HG03097 (cell line): ENCODE results near the gene AIMP1.
"Not testable (repeated sequence)": the region's sequence is repeated elsewhere in the genome, so short reads cannot be mapped to it uniquely, and the experiment has no call there.

Source experiments
- ATAC-seq: cut with Tn5 transposase; IDR thresholded peaks from one replicate; pipeline ENCODE4 v1.9.1; 2021; ENCODE audit not compliant: unreplicated experiment, low FRiP score

The AIMP1 gene

GRCh38 chr4:106306561-106306960 lies 9.8 kb upstream of the AIMP1 start:
- ATAC-seq, result no peak

- ATAC-seq, result no peak
Observed at GRCh38 chr4:106312377-106312776, 4.0 kb upstream of the AIMP1 start.

DNA sequence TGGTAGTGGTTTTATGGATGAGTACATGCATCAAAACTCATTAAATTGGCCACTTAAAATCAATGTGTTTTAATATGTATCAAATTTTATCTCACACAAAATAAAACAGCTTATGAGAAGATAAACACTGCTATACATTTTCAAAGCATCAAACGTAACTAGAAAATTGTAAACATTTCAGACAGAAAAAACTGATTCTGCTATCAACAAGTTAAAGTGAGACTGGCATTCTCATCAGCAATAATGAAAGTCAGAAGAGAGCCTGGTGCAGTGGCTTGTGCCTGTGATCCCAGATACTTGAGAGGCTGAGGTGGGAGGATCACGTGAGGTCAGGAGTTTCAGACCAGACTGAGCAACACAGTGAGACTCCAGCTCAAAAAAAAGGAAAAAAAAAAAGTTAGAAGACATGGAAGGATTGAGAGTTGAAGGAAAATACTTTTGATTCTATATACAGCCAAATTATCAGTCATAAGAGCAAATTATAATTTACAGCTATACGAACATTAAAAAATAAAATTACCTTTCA lies 3.3 kb upstream of the AIMP1 start:
- no peak for ATAC-seq

GRCh38 chr4:106314960-106315359 lies 1.4 kb upstream of the AIMP1 start:
- ATAC-seq, result no peak

- peak; percentile 26 for ATAC-seq
Observed at GRCh38 chr4:106315476-106315967, 828 bp upstream of the AIMP1 start.

DNA sequence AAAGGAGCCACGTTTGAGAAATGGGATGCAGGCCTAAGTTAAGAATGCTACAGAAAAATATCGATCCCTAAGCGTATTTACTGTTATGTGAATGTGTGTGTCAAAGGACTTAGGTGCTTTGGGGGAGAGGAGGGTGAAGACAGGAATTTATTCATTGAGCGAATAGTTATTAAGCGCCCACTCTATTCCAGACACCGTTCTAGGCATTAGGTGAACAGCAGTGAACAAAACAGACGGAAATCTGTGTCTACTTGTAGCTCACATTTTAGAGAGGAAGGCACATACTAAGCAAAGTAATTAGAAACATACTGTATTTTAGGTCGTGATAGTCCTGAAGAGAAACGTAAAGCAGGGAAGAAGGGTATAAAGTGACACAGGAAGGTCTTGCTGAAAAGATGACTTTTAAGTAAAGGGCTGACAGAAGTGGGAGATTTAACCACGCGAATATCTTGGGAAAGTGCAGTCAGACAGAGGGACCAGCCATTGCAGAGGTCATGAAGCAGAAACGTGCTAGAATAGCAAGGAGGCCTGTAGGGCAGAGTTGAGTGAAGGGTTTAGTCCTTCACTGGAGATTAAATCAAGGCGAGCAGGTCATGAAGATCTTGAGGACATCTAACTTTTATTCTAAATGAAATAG lies 541 bp downstream of the AIMP1 start:
- ATAC-seq, result no peak

DNA sequence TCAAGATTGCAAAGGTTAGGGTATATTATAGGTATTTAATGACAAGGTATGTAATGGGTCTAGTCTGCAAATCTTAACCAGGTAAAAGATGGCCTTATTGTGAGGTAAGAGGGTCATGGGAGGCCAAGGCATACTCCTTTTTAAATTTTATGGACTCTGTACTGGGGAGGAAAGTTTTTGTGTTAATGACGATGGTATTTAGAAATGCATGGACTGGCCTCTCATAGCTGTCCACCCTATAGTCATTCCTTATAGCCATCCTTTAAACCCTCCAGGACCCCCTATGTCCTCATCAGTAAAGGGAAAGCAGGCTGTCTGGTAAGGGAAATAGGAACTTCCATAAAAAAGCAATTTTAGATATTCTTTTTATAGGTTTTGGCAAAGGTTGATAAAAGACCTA lies 1.5 kb downstream of the AIMP1 start:
- no peak for ATAC-seq

- no peak for ATAC-seq
Observed at GRCh38 chr4:106318511-106318910, 2.2 kb downstream of the AIMP1 start.

GRCh38 chr4:106320235-106320634 lies 3.9 kb downstream of the AIMP1 start:
- no peak for ATAC-seq

- ATAC-seq, result not testable (repeated sequence)
Observed at GRCh38 chr4:106321168-106321567, 4.8 kb downstream of the AIMP1 start.

GRCh38 chr4:106321814-106322213 lies 5.5 kb downstream of the AIMP1 start:
- not testable (repeated sequence) for ATAC-seq

DNA sequence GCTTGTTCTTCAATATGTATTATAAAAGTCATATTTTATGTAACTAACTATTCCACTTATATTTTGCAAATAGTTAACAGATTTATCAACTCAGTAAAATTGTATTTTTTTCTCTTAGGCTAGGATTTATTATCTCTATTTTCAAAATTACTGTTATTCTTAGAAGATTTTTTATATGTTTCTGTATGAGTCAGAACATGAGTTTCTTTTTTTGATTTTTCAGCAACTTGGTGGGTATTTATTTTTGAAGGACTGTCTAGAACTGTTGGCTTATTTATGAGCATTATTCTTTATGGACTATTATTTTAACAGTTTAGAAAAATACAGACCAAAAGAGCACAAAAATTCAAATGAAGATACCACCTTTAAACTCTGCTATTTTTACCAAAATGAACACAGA lies 6.8 kb downstream of the AIMP1 start:
- no peak for ATAC-seq

DNA sequence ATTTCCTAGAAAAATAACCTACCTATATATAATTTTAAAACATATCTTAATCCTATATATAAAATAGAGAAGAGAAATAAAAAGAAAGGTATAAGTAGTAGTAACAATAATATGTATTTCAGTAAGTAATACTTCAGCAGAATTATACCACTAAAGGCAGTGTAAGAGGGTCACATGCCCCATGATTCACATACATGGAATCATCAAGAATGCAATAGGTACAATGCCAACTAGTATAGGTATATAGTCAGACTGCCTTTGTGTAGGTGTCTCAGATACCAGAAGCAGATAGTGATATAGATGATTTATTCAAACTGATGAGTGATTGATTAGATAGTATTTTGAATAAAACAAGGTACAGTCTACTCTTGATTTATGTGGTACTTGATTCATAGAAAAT lies 9.4 kb downstream of the AIMP1 start:
- ATAC-seq, result no peak

- ATAC-seq, result no peak
Observed at GRCh38 chr4:106329041-106329618, 12.8 kb downstream of the AIMP1 start.

DNA sequence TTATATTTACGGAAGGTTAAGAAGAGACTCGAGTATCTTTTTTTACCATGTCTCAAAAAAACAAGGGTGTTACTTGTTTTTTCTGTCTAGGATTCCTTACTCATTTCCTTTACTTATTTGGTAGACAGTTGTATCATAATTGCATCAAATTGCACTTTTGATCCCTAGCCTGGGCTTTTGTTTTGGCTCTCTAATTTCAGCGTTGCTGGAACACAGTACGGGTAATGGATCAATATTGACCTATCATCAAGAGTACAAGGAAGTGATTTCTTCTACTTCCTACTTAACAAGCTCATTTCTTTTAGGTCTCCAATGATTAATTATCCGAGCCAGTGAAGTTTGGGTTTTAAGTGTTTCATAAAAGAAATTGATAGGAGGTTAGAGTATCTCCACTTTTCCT lies 16.8 kb downstream of the AIMP1 start:
- no peak for ATAC-seq

- ATAC-seq, result no peak
Observed at GRCh38 chr4:106334741-106335470, 18.6 kb downstream of the AIMP1 start.

- no peak for ATAC-seq
Observed at GRCh38 chr4:106336618-106337017, 20.3 kb downstream of the AIMP1 start.

GRCh38 chr4:106337916-106338315 lies 21.6 kb downstream of the AIMP1 start:
- no peak for ATAC-seq

DNA sequence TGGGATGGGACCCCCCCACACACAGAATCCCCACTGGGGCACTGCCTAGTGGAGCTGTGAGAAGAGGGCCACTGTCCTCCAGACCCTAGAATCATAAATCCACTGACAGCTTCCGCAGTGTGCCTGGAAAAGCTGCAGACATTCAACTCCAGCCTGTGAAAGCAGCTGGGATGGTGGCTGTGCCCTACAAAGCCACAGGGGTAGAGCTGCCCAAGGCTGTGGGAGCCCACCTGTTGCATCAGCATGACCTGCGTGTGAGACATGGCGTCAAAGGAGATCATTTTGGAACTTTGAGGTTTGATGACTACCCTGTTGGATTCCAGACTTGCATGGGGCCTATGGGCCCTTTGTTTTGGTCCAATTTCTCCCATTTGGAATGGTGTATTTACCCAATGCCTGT lies 22.3 kb downstream of the AIMP1 start:
- no peak for ATAC-seq

- ATAC-seq, result no peak
Observed at GRCh38 chr4:106339431-106339830, 23.1 kb downstream of the AIMP1 start.

- ATAC-seq, result no peak
Observed at GRCh38 chr4:106340774-106341173, 24.4 kb downstream of the AIMP1 start.
